WTC11 (cell line): ENCODE results near the gene RAD23B.

Source experiments
- MXD4 ChIP-seq: fragments of 250-450 bp; sonication (Bioruptor Pico); IDR thresholded peaks from 2 replicates; pipeline ENCODE4 v1.8.0; 2021; ENCODE audit warnings: mild to moderate bottlenecking, moderate library complexity, borderline replicate concordance
- RORB ChIP-seq: fragments of 250-450 bp; sonication (Bioruptor Pico); IDR thresholded peaks from 2 replicates; pipeline ENCODE4 v1.9.0; 2021; ENCODE audit warnings: mild to moderate bottlenecking
- SMAD4 ChIP-seq: sonication (generic); formaldehyde crosslinking; IDR thresholded peaks from 2 replicates; pipeline ENCODE4 v1.8.0; 2022; ENCODE audit warnings: mild to moderate bottlenecking, missing genetic modification reagents
- TF ChIP-seq, protein P1 (sequence below): sonication (generic); formaldehyde crosslinking; conservative IDR thresholded peaks from 2 replicates; pipeline ENCODE4 v1.8.1; 2023; ENCODE audit warnings: mild to moderate bottlenecking, low read depth, missing genetic modification reagents, moderate library complexity
- TF ChIP-seq, protein P2 (sequence below): sonication (generic); formaldehyde crosslinking; conservative IDR thresholded peaks from 2 replicates; pipeline ENCODE4 v1.8.1; 2022; ENCODE audit warnings: mild to moderate bottlenecking, missing genetic modification reagents

DNA sequence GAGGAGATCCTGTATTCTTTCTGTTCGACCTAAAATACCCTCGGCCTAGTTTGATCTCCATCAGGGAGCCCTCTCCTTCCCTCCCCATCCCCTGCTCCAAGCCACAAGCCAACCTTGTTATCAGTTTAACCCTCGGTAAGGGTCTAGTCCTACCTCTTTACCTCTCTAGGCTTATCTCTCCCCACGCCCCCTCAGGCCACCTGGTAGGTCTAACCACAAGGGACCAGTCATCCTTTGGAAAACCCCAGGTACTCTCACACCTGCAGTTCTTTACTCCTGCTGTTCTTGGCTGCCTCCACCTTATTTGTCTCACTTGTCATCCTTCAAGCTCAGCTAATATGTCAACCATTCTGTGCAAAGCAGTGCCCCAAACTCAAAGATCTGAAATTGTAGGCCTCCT, 78.7 kb downstream of the RAD23B start:
- TF ChIP-seq MXD4 (CRISPR knock-in tag) (no peak), SMAD4 (CRISPR knock-in tag) (no peak), RORB (no peak)
- TF ChIP-seq, protein P1, sequence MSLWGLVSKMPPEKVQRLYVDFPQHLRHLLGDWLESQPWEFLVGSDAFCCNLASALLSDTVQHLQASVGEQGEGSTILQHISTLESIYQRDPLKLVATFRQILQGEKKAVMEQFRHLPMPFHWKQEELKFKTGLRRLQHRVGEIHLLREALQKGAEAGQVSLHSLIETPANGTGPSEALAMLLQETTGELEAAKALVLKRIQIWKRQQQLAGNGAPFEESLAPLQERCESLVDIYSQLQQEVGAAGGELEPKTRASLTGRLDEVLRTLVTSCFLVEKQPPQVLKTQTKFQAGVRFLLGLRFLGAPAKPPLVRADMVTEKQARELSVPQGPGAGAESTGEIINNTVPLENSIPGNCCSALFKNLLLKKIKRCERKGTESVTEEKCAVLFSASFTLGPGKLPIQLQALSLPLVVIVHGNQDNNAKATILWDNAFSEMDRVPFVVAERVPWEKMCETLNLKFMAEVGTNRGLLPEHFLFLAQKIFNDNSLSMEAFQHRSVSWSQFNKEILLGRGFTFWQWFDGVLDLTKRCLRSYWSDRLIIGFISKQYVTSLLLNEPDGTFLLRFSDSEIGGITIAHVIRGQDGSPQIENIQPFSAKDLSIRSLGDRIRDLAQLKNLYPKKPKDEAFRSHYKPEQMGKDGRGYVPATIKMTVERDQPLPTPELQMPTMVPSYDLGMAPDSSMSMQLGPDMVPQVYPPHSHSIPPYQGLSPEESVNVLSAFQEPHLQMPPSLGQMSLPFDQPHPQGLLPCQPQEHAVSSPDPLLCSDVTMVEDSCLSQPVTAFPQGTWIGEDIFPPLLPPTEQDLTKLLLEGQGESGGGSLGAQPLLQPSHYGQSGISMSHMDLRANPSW (CRISPR knock-in tag) = no peak
- TF ChIP-seq, protein P2, sequence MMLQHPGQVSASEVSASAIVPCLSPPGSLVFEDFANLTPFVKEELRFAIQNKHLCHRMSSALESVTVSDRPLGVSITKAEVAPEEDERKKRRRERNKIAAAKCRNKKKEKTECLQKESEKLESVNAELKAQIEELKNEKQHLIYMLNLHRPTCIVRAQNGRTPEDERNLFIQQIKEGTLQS (CRISPR knock-in tag) = no peak
